ENCODE data around the gene CTNND1.
A peak's percentile ranks its signal among the peaks of the same experiment; 100 is the strongest.
"Not testable (repeated sequence)": the region's sequence is repeated elsewhere in the genome, so short reads cannot be mapped to it uniquely, and the experiment has no call there.

The CTNND1 gene

DNA sequence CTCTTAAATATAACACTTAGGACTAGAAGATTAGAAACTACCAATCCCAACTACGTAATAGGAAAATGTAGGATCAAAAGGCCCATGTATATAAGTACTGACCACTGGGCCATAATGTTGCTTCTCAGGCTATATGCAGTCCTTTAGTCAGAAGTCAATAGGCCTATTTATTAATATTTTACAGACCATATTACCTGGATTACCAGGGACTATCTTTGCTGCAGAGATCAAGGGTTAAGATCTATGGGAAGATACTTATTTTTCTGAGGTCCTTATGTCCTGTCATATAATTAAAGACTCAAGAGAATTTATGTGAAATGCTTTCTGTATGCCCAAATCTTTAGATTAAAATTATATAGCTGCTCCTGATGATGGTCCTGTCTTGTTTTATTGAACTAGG is 57.2 kb downstream of the CTNND1 start:
- no peak for DNase-seq
- no peak for TF ChIP-seq POLR2A (IDR thresholded peaks at IDR 0.05; ENCODE audit: low read length)
- no peak for TF ChIP-seq GATA1 (IDR thresholded peaks at IDR 0.05; ENCODE audit: low read depth, low read length)

DNA sequence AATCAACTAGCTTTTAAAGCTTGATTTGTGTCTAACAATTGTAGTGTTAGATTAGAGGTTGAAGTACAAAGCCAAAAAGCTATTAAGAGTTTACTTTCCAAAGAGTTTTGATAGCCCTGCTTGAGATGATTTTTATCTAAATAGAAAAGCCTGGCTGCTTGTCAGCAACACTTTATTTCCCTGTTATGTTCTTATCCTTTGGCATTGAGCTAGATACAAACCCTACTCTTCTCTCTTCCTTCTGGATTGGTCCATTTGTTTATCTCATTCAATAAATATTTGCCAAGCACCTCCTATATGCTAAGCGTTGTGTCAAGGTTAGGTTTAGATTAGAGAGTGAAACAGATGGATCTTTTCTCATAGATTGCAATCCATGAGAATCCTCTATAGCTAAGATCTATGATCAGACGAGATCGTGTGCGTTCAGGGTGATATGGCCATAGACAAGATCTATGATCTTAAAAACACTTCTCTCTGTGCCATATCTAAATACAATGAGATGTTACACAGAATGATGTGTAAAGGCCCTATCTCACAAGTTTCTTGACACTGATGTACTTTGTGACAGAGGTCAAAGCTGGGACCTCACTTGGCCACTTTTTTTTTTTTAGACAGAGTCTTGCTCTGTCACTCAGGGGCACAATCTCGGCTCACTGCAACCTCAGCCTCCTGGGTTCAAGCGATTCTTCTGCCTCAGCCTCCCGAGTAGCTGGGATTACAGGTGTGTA is 57.8 kb downstream of the CTNND1 start:
- peak in 1 of 2 experiments; percentile 26 for DNase-seq
- TF ChIP-seq GATA1 (IDR thresholded peaks at IDR 0.05; ENCODE audit: low read depth, low read length): no peak
- no peak for TF ChIP-seq POLR2A (IDR thresholded peaks at IDR 0.05; ENCODE audit: low read length)

DNA sequence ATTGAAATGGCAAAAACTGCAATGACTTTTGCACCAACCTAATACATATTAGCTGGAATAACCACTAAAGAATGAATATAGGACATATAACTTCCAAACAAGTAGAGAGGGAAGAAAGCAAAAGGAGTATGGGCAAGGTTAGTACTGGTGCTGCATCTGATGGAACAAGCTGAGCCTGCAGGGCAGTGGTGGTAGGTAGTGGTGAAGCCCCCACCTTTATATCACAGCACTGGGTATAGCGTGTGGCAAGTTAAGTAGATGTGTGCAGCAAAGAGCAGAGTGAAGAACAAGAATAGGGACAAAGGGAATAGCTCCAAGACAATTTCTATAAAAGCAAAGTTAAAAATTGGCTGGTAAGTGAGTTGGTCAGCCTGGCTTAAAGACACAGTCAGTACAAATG is 62.3 kb downstream of the CTNND1 start:
- TF ChIP-seq POLR2A (IDR thresholded peaks at IDR 0.05; ENCODE audit: low read length) (no peak), GATA1 (IDR thresholded peaks at IDR 0.05; ENCODE audit: low read depth, low read length) (no peak)
- DNase-seq: no peak

DNA sequence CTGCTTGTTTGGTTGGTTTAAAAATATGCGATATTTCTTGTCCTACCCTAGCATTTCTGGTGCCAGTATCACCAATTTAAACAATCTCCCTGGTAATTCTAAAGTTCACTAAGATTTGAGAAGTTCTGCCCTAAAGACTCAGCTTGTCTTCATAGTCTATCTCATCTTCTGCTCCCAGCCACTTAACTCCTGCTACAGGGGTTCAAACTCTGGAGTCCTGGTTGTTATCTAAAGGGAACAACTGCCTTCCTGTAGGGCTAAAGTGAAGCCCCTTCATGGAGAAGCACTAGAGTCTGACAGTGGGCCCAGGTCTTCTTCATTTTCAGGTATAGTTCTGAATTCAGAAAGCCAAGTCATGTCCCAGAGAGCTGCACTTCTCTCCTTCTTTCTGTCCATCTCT is 73.2 kb downstream of the CTNND1 start:
- DNase-seq: peak in 1 of 2 experiments; percentile 37
- TF ChIP-seq POLR2A (IDR thresholded peaks at IDR 0.05; ENCODE audit: low read length) (no peak), GATA1 (IDR thresholded peaks at IDR 0.05; ENCODE audit: low read depth, low read length) (no peak)

DNA sequence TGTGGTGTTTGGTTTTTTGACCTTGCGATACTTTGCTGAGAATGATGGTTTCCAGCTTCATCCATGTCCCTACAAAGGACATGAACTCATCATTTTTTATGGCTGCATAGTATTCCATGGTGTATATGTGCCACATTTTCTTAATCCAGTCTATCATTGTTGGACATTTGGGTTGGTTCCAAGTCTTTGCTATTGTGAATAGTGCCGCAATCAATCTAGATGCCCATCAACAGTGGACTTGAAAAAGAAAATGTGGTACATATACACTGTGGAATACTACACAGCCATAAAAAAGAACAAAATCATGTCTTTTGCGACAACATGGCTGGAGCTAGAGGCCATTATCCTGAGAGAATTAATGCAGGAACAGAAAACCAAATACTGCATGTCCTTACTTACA is 77.0 kb downstream of the CTNND1 start:
- not testable (repeated sequence) for DNase-seq

DNA sequence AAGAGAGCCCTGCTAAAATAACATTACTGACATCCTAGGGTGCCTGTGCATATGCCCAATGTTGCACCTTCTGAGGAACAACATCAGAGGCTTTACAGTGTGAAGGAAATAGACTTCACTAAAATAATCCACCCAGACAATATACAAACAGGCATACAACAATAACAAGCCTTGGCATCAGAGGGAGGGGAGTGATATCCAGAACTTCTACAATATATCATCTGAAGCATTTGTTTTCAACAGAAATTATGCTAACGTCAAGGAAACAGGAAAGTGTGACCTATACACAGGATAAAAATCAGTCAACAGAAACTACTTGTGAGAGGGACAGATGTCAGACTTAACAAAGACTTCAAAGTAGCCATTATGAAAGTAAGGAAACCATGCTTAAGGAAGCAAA is 81.3 kb downstream of the CTNND1 start:
- DNase-seq: no peak
- TF ChIP-seq GATA1 (IDR thresholded peaks at IDR 0.05; ENCODE audit: low read depth, low read length): no peak
- no peak for TF ChIP-seq POLR2A (IDR thresholded peaks at IDR 0.05; ENCODE audit: low read length)

DNA sequence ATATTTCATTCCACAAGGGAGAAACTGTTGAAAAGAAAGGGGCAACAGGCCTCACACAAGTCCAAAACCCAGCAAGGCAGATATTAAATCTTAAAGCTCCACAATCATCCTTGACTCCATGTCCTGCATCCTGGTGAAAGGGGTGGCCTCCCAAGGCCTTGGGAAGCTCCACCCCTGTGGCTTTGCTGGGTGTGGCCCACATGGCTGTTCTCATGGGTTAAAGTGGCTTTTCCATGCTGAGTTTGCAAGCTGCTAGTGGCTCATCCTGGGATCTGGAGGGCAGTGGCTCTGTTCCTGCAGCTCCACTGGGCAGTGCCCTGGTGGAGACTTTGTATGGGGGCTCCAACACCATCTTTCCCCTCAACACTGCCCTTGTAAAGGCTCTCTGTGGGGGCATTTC is 106.4 kb downstream of the CTNND1 start:
- no peak for TF ChIP-seq GATA1 (IDR thresholded peaks at IDR 0.05; ENCODE audit: low read depth, low read length)
- no peak for TF ChIP-seq POLR2A (IDR thresholded peaks at IDR 0.05; ENCODE audit: low read length)
- no peak for DNase-seq

DNA sequence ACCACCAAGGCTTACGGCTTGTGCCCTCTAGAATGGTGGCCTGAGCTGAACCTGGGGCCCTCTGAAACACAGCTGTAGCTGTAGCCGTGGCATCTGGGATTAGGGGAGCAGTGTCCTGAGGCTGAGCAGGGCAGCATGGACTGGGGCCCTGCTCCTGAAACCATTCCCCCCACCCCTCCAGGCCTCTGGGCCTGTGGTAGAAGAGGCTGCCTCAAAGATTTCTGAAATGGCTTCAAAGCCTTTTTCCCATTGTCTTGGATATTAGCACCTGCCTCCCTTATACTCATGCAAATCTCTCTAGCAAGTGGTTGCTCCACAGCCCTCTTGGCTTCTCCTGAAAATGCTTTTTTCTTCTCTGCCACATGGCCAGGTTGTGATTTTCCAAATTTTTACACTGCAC is 106.9 kb downstream of the CTNND1 start:
- no peak for DNase-seq
- no peak for TF ChIP-seq GATA1 (IDR thresholded peaks at IDR 0.05; ENCODE audit: low read depth, low read length)
- TF ChIP-seq POLR2A (IDR thresholded peaks at IDR 0.05; ENCODE audit: low read length): no peak

Measured in erythroblast (primary cell).